MM.1S (cell line): Measurements from ENCODE around the gene LRMDA.

Source experiments
- DNase-seq: peaks from one replicate; pipeline ENCODE4 v3.0.0-alpha.2; 2015
- H2AFZ ChIP-seq: fragments of 300-600 bp; sonication (generic); 2 replicates; pipeline ENCODE4 v1.6.0; 2016; ENCODE audit warnings: antibody characterized with exemption, low read length
- H3F3A ChIP-seq: fragments of 300-600 bp; sonication (generic); 2 replicates; pipeline ENCODE4 v1.6.1; 2016; ENCODE audit warnings: mild to moderate bottlenecking, antibody characterized with exemption, low read length, moderate library complexity, mixed read lengths; ENCODE audit not compliant: insufficient read depth
- H3K27ac ChIP-seq: fragments of 300-600 bp; sonication (generic); 2 replicates; pipeline ENCODE4 v1.5.1; 2016; ENCODE audit warnings: mild to moderate bottlenecking, low read length
- H3K27me3 ChIP-seq: fragments of 300-600 bp; sonication (generic); replicated peaks from 2 replicates; pipeline ENCODE4 v1.6.0; 2016; ENCODE audit warnings: low read length; ENCODE audit not compliant: insufficient read depth
- H3K36me3 ChIP-seq: fragments of 300-600 bp; sonication (generic); replicated peaks from 2 replicates; pipeline ENCODE4 v1.6.1; 2016; ENCODE audit warnings: mild to moderate bottlenecking, low read length, mixed read lengths; ENCODE audit not compliant: insufficient read depth
- H3K4me1 ChIP-seq: fragments of 300-600 bp; sonication (generic); 2 replicates; pipeline ENCODE4 v1.6.1; 2016; ENCODE audit warnings: low read length, mixed read lengths
- H3K4me2 ChIP-seq: fragments of 300-600 bp; sonication (generic); 2 replicates; pipeline ENCODE4 v1.6.0; 2016; ENCODE audit warnings: low read depth, low read length
- H3K4me3 ChIP-seq: fragments of 300-600 bp; sonication (generic); 2 replicates; pipeline ENCODE4 v1.5.1; 2016; ENCODE audit warnings: low read length, mixed read lengths
- H3K79me2 ChIP-seq: fragments of 300-600 bp; sonication (generic); 2 replicates; pipeline ENCODE4 v1.6.1; 2016; ENCODE audit warnings: mixed run types, low read length, mixed read lengths
- H3K9ac ChIP-seq: fragments of 300-600 bp; sonication (generic); 2 replicates; pipeline ENCODE4 v1.6.1; 2016; ENCODE audit warnings: low read length, mixed read lengths
- H3K9me2 ChIP-seq: fragments of 300-600 bp; sonication (generic); replicated peaks from 2 replicates; pipeline ENCODE4 v1.6.1; 2016; ENCODE audit warnings: mild to moderate bottlenecking, low read length, mixed read lengths; ENCODE audit not compliant: insufficient read depth
- H3K9me3 ChIP-seq: fragments of 300-600 bp; sonication (generic); replicated peaks from 2 replicates; pipeline ENCODE4 v1.6.1; 2016; ENCODE audit warnings: mild to moderate bottlenecking, low read length, mixed read lengths; ENCODE audit not compliant: insufficient read depth
- H4K20me1 ChIP-seq: fragments of 300-600 bp; sonication (generic); 2 replicates; pipeline ENCODE4 v1.6.1; 2016; ENCODE audit warnings: mild to moderate bottlenecking, low read length, moderate library complexity, mixed read lengths; ENCODE audit not compliant: insufficient read depth
- CTCF ChIP-seq: fragments of 300-600 bp; sonication (generic); IDR thresholded peaks from 2 replicates; pipeline ENCODE4 v1.5.1; 2016; ENCODE audit warnings: antibody characterized with exemption, low read length, mixed read lengths
- EZH2 ChIP-seq: fragments of 300-600 bp; sonication (generic); optimal IDR thresholded peaks from 2 replicates; pipeline ENCODE3; 2017; ENCODE audit warnings: low read depth, mild to moderate bottlenecking, antibody characterized with exemption, low read length, mixed read lengths
- EZH2phosphoT487 ChIP-seq: fragments of 300-600 bp; sonication (generic); IDR thresholded peaks from 2 replicates; pipeline ENCODE4 v1.6.1; 2018; ENCODE audit warnings: antibody characterized with exemption, low read length

LRMDA gene

GRCh38 chr10:75401569-75402485, 29.6 kb upstream of the LRMDA start, which contains the start of gene ZNF503:
ZNF503 (minus strand) TSS chr10:75401764; CDS start chr10:75401419, 345 bp downstream.
- Histone ChIP-seq H3F3A (peaks cover 25% of the 10 kb centered on the region), H3K27me3 (no peaks in the 10 kb centered on the region), H3K27ac (peak within 1 kb of the TSS; percentile 90), H2AFZ (peak within 1 kb of the TSS; percentile 95), H3K4me3 (peak within 1 kb of the TSS; percentile 99), H3K9me2 (no peaks in the 10 kb centered on the region), H3K4me1 (no peaks in the 10 kb centered on the region), H3K9me3 (no peaks in the 10 kb centered on the region), H3K36me3 (no peaks in the 10 kb centered on the region), H3K79me2 (peaks cover 25% of the 10 kb centered on the region), H4K20me1 (no peaks in the 10 kb centered on the region), H3K9ac (peak within 1 kb of the TSS; percentile 82), H3K4me2 (peak within 1 kb of the TSS; percentile 98)
- TF ChIP-seq EZH2 (no peak), EZH2phosphoT487 (no peak), CTCF (no peak)
- DNase-seq: peak; percentile 96

- no peaks in the 10 kb centered on the region for H3K9me2 ChIP-seq
- H3K27me3 ChIP-seq: no peaks in the 10 kb centered on the region
- H4K20me1 ChIP-seq: no peaks in the 10 kb centered on the region
- H3K4me2 ChIP-seq: peak overlapping the region; percentile 98
- H3K27ac ChIP-seq: peak overlapping the region; percentile 90
- H3K9me3 ChIP-seq: no peaks in the 10 kb centered on the region
- no peaks in the 10 kb centered on the region for H3K4me1 ChIP-seq
- TF ChIP-seq EZH2 (no peak), EZH2phosphoT487 (no peak), CTCF (no peak)
- H3K4me3 ChIP-seq: peak overlapping the region; percentile 99
- peaks cover 25% of the 10 kb centered on the region for H3K79me2 ChIP-seq
- peak overlapping the region; percentile 80 for H2AFZ ChIP-seq
- H3F3A ChIP-seq: peaks cover 25% of the 10 kb centered on the region
- peak overlapping the region; percentile 82 for H3K9ac ChIP-seq
- H3K36me3 ChIP-seq: no peaks in the 10 kb centered on the region
- DNase-seq: peak; percentile 45
Measured at GRCh38 chr10:75402486-75403143, 28.8 kb upstream of the LRMDA start.

- peak overlapping the region; percentile 90 for H3K27ac ChIP-seq
- no peaks in the 10 kb centered on the region for H3K27me3 ChIP-seq
- H3F3A ChIP-seq: peaks cover 25% of the 10 kb centered on the region
- DNase-seq: no peak
- peaks cover 22% of the 10 kb centered on the region for H3K79me2 ChIP-seq
- no peaks in the 10 kb centered on the region for H3K4me1 ChIP-seq
- peak overlapping the region; percentile 82 for H3K9ac ChIP-seq
- no peak for TF ChIP-seq CTCF
- no peak for TF ChIP-seq EZH2phosphoT487
- no peak for TF ChIP-seq EZH2
- no peaks in the 10 kb centered on the region for H3K9me3 ChIP-seq
- no peaks in the 10 kb centered on the region for H4K20me1 ChIP-seq
- no peaks in the 10 kb centered on the region for H3K36me3 ChIP-seq
- no peaks in the 10 kb centered on the region for H3K9me2 ChIP-seq
- H3K4me2 ChIP-seq: peak overlapping the region; percentile 98
- peak overlapping the region; percentile 80 for H2AFZ ChIP-seq
- peak overlapping the region; percentile 99 for H3K4me3 ChIP-seq
Measured at GRCh38 chr10:75403144-75403938, 28.1 kb upstream of the LRMDA start.
